PFSK-1 (cell line): Measurements from ENCODE around the gene CYP17A1.

Experiments used
- POLR2AphosphoS5 ChIP-seq: IDR thresholded peaks from 2 replicates; pipeline ENCODE4 v1.6.1; 2012; ENCODE audit warnings: low read depth, mild to moderate bottlenecking, control low read depth, low read length, moderate library complexity
- SIN3A ChIP-seq: IDR thresholded peaks from 2 replicates; pipeline ENCODE4 v1.6.1; 2012; ENCODE audit warnings: mild to moderate bottlenecking, low read length, moderate library complexity, borderline replicate concordance; ENCODE audit not compliant: insufficient read depth

GRCh38 chr10:102812231-102812876 lies 24.9 kb downstream of the CYP17A1 start:
- no peak for TF ChIP-seq SIN3A
- TF ChIP-seq POLR2AphosphoS5: no peak
